Measurements from ENCODE around the gene NOMO2.
"Not testable (repeated sequence)": the region's sequence is repeated elsewhere in the genome, so short reads cannot be mapped to it uniquely, and the experiment has no call there.

- TF ChIP-seq CTCF, POLR2A (IDR thresholded peaks at IDR 0.05): not testable (repeated sequence)
These were observed 63.5 kb downstream of the NOMO2 start for GRCh38 chr16:18498430-18498829.

Measured in right lobe of liver (tissue), 4 donors.